GM21360 (cell line): ENCODE results near the gene PRRC2B.
"Not testable (repeated sequence)": the region's sequence is repeated elsewhere in the genome, so short reads cannot be mapped to it uniquely, and the experiment has no call there.

Experiments used
- ATAC-seq: cut with Tn5 transposase; IDR thresholded peaks from one replicate; pipeline ENCODE4 v1.9.1; 2021; ENCODE audit warnings: mild to moderate bottlenecking, moderate library complexity; ENCODE audit not compliant: unreplicated experiment

Gene PRRC2B

GRCh38 chr9:131467214-131467935 lies 73.5 kb downstream of the PRRC2B start:
- ATAC-seq, result no peak

DNA sequence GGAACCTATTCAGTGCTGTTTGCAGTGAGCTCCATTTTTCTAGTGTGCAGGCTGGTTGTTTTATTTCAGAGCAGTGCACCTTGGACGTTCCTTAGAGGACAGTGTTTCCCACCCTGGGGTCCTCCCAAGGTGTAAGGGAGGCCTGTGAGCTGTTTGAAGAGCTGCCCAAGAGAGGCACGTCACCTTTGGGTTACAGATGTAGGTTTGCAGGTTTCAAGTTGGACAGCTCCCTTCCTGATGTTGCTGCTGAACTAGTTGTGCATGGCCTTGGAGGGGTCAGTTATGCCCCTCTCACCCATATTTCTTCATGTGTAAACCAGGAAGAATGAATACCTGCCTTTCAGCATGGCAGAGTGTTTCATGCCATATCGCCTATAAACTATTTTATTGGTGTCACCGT lies 74.1 kb downstream of the PRRC2B start:
- no peak for ATAC-seq

DNA sequence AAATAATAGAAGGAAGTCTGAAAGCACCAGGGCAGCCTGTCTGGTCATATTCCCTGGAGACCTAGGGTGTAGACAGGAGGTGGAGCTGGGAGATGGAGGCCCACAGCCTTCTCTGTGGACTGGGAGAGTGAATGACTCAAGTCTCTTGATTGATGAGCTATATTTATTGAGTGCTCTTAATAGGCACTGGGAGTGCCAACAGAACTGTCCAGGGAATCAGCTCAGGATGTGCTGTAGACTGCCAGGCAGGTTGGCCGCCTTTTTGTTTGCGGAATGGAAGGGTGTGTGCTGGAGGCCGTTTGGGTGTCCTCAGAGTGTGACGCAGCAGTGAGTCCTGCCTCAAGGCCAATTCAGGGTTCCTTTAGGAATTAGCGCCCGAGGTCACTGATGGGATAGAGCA lies 75.5 kb downstream of the PRRC2B start:
- ATAC-seq, result no peak

- no peak for ATAC-seq
Observed at GRCh38 chr9:131469951-131470350, 76.1 kb downstream of the PRRC2B start.

DNA sequence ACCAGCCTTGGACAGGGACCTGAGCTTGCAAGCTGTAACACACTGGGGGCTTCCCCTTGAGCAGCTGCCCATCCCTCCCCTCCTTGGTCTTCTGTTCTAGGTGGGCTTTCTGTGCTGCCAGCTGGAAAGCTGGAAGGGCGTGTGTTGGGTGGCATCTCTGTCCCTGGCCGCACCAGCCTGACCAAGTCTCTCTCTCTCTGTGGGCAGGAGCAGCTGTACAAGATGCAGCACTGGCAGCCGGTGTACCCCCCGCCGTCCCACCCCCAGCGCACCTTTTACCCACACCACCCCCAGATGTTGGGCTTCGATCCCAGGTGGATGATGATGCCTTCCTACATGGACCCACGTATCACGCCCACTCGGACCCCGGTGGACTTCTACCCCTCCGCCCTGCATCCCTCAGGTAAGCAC lies 76.7 kb downstream of the PRRC2B start:
- no peak for ATAC-seq

- not testable (repeated sequence) for ATAC-seq
Observed at GRCh38 chr9:131472085-131472484, 78.2 kb downstream of the PRRC2B start.

- ATAC-seq, result no peak
Observed at GRCh38 chr9:131473198-131473885, 79.5 kb downstream of the PRRC2B start.

- no peak for ATAC-seq
Observed at GRCh38 chr9:131473891-131474290, 80.0 kb downstream of the PRRC2B start.

DNA sequence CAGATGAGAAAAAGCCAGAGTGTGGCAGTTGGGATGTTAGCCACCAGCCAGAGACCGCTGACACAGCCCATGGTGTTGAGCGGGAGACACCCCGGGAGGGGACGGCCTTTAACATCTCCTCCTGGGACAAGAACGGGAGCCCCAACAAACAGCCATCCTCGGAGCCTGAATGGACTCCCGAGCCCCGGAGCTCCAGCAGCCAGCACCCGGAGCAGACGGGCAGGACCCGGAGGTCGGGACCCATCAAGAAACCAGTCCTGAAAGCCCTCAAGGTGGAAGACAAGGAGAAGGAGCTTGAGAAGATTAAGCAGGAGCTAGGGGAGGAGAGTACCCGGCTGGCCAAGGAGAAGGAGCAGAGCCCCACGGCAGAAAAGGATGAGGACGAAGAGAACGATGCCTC lies 80.8 kb downstream of the PRRC2B start:
- ATAC-seq, result no peak

GRCh38 chr9:131475111-131475955 lies 81.4 kb downstream of the PRRC2B start:
- no peak for ATAC-seq

DNA sequence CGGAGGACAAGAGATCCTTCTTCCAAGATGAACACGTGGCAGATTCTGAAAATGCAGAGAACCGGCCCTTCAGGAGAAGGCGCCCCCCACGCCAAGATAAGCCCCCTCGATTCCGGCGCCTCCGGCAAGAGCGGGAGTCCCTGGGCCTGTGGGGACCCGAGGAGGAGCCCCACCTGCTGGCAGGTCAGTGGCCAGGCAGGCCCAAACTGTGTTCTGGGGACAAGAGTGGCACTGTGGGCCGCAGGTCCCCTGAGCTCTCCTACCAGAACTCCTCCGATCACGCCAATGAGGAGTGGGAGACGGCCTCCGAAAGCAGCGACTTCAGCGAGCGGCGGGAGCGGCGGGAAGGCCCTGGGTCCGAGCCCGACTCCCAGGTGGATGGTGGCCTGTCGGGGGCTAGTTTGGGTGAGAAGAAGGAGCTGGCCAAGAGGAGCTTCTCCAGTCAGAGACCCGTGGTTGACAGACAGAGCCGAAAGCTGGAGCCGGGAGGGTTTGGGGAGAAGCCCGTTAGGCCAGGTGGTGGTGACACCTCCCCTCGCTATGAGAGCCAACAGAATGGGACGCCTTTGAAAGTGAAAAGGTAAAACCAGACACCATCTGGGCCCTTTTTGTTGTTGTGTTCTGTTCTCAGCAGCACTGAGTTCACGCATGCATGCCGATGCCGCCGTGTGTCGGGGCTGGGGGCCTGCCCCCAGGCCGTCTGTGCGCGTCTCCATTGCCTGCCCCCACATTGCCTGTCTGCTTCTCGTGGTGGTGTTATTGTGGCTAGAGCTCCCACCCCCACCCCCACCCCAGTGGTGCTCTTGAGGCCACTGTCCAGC lies 82.3 kb downstream of the PRRC2B start:
- ATAC-seq, result no peak

- ATAC-seq, result no peak
Observed at GRCh38 chr9:131476777-131477345, 83.0 kb downstream of the PRRC2B start.

DNA sequence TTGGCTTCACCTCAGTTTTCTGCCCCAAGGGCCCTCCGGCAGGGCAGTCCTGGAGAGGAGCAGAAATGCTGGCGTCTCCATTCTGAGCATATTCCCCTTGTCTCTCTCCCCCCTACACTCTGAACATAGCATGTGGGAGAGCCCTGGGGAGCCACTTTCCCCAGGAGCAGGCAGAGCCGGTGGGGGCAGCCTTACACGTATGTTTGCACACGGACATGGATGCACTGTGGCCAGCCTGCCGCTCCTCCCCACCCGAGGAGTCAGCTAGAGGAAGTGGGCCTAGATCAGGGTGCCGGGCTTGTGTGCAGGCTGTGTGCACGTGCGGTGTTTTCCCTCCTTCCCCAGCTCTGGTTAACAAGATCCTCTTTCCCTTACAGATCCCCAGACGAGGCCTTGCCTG lies 83.5 kb downstream of the PRRC2B start:
- no peak for ATAC-seq

- no peak for ATAC-seq
Observed at GRCh38 chr9:131477816-131478419, 84.0 kb downstream of the PRRC2B start.

DNA sequence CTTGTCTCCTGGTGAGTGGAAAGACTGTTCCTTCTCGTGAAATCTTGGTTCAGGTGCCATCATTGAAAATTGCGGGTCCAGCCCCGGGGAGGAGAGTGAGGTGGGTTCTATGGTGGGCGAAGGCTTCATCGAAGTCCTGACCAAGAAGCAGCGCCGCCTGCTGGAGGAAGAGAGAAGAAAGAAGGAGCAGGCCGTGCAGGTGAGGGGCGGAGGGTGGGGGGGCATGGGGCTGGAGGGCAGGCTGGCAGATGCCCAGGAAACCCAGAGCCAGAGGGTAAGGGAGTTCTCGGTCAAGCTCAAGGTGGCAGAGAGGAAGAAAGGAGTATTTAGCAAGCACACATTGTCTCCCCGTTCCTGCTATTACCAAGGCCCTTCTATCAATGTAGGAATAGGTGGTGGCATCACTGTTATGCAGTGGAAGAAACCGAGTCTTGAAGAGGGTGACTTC lies 84.6 kb downstream of the PRRC2B start:
- no peak for ATAC-seq

- ATAC-seq, result no peak
Observed at GRCh38 chr9:131478911-131479310, 85.0 kb downstream of the PRRC2B start.

DNA sequence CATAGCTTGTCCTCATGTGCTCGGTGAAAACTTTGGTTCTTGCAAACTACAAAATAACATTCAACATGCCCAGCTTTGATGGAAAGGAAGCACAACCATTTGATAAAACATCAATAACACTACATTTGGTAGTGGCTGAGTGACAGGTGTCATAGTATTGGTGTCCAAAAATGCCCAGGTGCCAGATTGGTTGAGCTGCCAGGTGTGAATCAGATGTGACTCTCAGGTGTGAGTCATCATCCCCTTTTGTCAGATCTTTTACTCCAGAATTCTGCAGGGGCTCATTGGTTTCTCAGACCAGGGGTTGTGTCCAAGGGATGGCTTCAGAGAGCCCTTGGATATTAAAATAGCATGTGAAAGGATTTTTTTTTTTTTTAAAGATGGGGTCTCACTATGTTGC lies 86.4 kb downstream of the PRRC2B start:
- ATAC-seq, result no peak

DNA sequence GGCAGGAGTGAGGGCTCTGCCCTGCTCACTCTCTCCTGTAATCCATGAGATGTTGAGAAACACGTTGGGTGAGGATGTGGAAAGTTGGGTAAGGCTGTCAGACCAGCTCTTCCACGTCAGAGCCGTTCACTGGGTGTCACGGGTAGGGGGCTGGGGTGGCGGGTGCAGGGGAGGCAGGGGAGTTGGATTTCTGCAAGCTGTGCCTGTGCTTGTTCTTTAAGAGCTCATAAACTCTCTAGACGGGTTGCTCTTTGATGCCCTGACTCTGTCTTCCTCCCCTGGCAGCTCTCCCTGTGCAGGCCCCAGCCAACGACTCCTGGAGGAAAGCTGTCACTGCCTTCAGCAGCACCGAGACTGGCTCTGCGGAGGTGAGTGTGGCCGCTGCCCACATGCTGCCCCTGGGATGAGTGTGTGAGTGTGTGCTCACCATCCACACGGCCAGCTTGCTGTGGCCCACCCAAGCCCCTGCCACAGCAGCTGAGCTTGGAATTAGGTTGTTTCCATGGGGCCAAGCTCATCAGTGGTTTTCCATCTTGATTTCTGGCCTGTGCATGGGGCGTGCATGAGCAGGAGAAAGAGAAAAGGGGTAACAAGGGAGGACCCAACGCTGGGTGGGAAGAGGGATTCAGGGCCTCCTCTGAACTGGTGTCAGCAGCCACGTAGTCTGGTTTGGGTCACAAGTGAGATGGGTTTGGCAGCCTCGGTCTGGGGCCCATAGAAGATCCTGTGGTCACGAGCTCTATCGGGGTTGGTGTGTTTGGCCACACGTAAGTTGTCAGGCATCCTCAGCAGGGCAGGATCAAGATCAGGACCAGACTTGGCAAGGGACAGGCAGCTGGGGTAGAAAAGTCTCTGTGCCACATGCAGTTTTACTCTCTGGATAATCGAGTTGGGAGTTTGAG lies 87.8 kb downstream of the PRRC2B start:
- ATAC-seq, result no peak
